WI38 (cell line): ENCODE results near the gene BAG3.
A peak's percentile ranks its signal among the peaks of the same experiment; 100 is the strongest.
"Not testable (repeated sequence)": the region's sequence is repeated elsewhere in the genome, so short reads cannot be mapped to it uniquely, and the experiment has no call there.

Experiments used
- H3K4me3 ChIP-seq: 2 replicates; pipeline ENCODE4 v1.5.1; 2011; ENCODE audit warnings: low read depth, mild to moderate bottlenecking, control low read depth, low read length
- CTCF ChIP-seq: IDR thresholded peaks from 2 replicates; pipeline ENCODE4 v1.5.1; 2012; ENCODE audit warnings: low read depth, mild to moderate bottlenecking, control low read depth, low read length

BAG3 gene

GRCh38 chr10:119613741-119614140 is 37.4 kb upstream of the BAG3 start:
- no peak overlapping the region for H3K4me3 ChIP-seq
- TF ChIP-seq CTCF: no peak

GRCh38 chr10:119614686-119615085 is 36.5 kb upstream of the BAG3 start:
- H3K4me3 ChIP-seq: no peak overlapping the region
- no peak for TF ChIP-seq CTCF

- peak; percentile 16; the same call in 1 of the 2 replicates for TF ChIP-seq CTCF
- no peak overlapping the region for H3K4me3 ChIP-seq
Observed at GRCh38 chr10:119616882-119617570, 34.2 kb upstream of the BAG3 start.

GRCh38 chr10:119619215-119619614 is 32.0 kb upstream of the BAG3 start:
- H3K4me3 ChIP-seq: no peak overlapping the region
- no peak for TF ChIP-seq CTCF

GRCh38 chr10:119619811-119620210 is 31.4 kb upstream of the BAG3 start:
- not testable (repeated sequence) for H3K4me3 ChIP-seq

- H3K4me3 ChIP-seq: no peak overlapping the region
- TF ChIP-seq CTCF: no peak
Observed at GRCh38 chr10:119620241-119621077, 30.7 kb upstream of the BAG3 start.

GRCh38 chr10:119621078-119621384 is 30.1 kb upstream of the BAG3 start:
- H3K4me3 ChIP-seq: no peak overlapping the region
- TF ChIP-seq CTCF: no peak
